A549 treated with RU486 at 1 μM for 4 hours (cell line): ENCODE measurements around the gene NFE2L1. TPM values are rescaled to one million over a fixed set of nuclear protein-coding genes. Genes with fewer than 3 reads are reported as not detected.

Experiments
- total RNA-seq: library from RNA; stranded (reverse); fragments of 200-300 nt; extraction: Qiagen RNA extraction; gene quantifications from 5 replicates; pipeline ENCODE4 v1.2.3, GENCODE V29; 2022; ENCODE audit warnings: low read depth

NFE2L1 gene
- total RNA-seq = 95.1 to 114 TPM (median 108 TPM) in 5 replicates

GRCh38 chr17:48047741-48048383 lies at the start of gene NFE2L1:
TSS of gene NFE2L1 (plus strand) at chr17:48048359. CDS start at chr17:48051119, 2,760 bp downstream.

GRCh38 chr17:48037036-48037837 lies 10.9 kb upstream of the NFE2L1 start, which contains the start of gene COPZ2:
TSS of gene COPZ2 (minus strand) at chr17:48037797. CDS start at chr17:48037777, 20 bp downstream.

GRCh38 chr17:48101012-48101720 lies 53.0 kb downstream of the NFE2L1 start, which contains the start of gene CBX1:
TSS of gene CBX1 (minus strand) at chr17:48101478. CDS start at chr17:48077004, 24,474 bp downstream.

GRCh38 chr17:48107137-48108055 lies 59.2 kb downstream of the NFE2L1 start, which contains the start of gene SNX11:
TSS of gene SNX11 (plus strand) at chr17:48107766. CDS start at chr17:48112044, 4,278 bp downstream.

Other genes with a start within 250 kb of the NFE2L1 start
- 7.5 to 11.0 TPM (median 9.1 TPM) in 5 replicates for gene OSBPL7, start 226.6 kb upstream of the NFE2L1 start, total RNA-seq
- gene MRPL10, start 216.8 kb upstream of the NFE2L1 start, total RNA-seq = 87.4 to 119 TPM (median 92.5 TPM) in 5 replicates
- gene LRRC46, start 216.7 kb upstream of the NFE2L1 start, total RNA-seq = 2.8 to 4.8 TPM (median 3.4 TPM) in 5 replicates
- gene SCRN2, start 207.1 kb upstream of the NFE2L1 start, total RNA-seq = 28.7 to 40.0 TPM (median 33.7 TPM) in 5 replicates
- 2.5 to 3.1 TPM (median 3.0 TPM) in 5 replicates for gene SP6, start 197.2 kb upstream of the NFE2L1 start, total RNA-seq
- gene SP2, start 152.1 kb upstream of the NFE2L1 start, total RNA-seq = 15.7 to 18.9 TPM (median 18.4 TPM) in 5 replicates
- gene PNPO, start 106.8 kb upstream of the NFE2L1 start, total RNA-seq = 18.7 to 21.1 TPM (median 20.3 TPM) in 5 replicates
- 0.08 to 0.33 TPM (median 0.12 TPM) in 5 replicates for gene PRR15L, start 90.5 kb upstream of the NFE2L1 start, total RNA-seq
- 90.4 to 113 TPM (median 99.0 TPM) in 5 replicates for gene CDK5RAP3, start 77.2 kb upstream of the NFE2L1 start, total RNA-seq
- 12.3 to 21.4 TPM (median 15.6 TPM) in 5 replicates for gene COPZ2, start 10.6 kb upstream of the NFE2L1 start, total RNA-seq
- gene CBX1, start 53.1 kb downstream of the NFE2L1 start, total RNA-seq = 76.8 to 117 TPM (median 90.4 TPM) in 5 replicates
- gene SNX11, start 59.4 kb downstream of the NFE2L1 start, total RNA-seq = 26.9 to 28.1 TPM (median 27.5 TPM) in 5 replicates